ENCODE data around the gene ITGA1.
"Not testable (repeated sequence)": the region's sequence is repeated elsewhere in the genome, so short reads cannot be mapped to it uniquely, and the experiment has no call there.

The ITGA1 gene

GRCh38 chr5:52865991-52866390, 78.3 kb downstream of the ITGA1 start:
- DNase-seq (ENCODE audit: low read depth), result not testable (repeated sequence)

GRCh38 chr5:52867809-52868208, 80.1 kb downstream of the ITGA1 start:
- no peak for DNase-seq (ENCODE audit: low read depth)

- no peak for DNase-seq (ENCODE audit: low read depth)
Observed at GRCh38 chr5:52868417-52868816, 80.7 kb downstream of the ITGA1 start.

- no peak for DNase-seq (ENCODE audit: low read depth)
Observed at GRCh38 chr5:52869391-52869790, 81.7 kb downstream of the ITGA1 start.

GRCh38 chr5:52870448-52870847, 82.7 kb downstream of the ITGA1 start:
- DNase-seq (ENCODE audit: low read depth), result no peak

GRCh38 chr5:52875827-52876226, 88.1 kb downstream of the ITGA1 start:
- DNase-seq (ENCODE audit: low read depth), result no peak

- DNase-seq (ENCODE audit: low read depth), result no peak
Observed at GRCh38 chr5:52876456-52876855, 88.7 kb downstream of the ITGA1 start.

- no peak for DNase-seq (ENCODE audit: low read depth)
Observed at GRCh38 chr5:52878656-52879055, 90.9 kb downstream of the ITGA1 start.

- DNase-seq (ENCODE audit: low read depth), result no peak
Observed at GRCh38 chr5:52880541-52880940, 92.8 kb downstream of the ITGA1 start.

GRCh38 chr5:52881468-52881867, 93.8 kb downstream of the ITGA1 start:
- DNase-seq (ENCODE audit: low read depth), result no peak

- no peak for DNase-seq (ENCODE audit: low read depth)
Observed at GRCh38 chr5:52883110-52883509, 95.4 kb downstream of the ITGA1 start.

- no peak for DNase-seq (ENCODE audit: low read depth)
Observed at GRCh38 chr5:52884453-52884852, 96.7 kb downstream of the ITGA1 start.

GRCh38 chr5:52885614-52886013, 97.9 kb downstream of the ITGA1 start:
- DNase-seq (ENCODE audit: low read depth), result no peak

GRCh38 chr5:52886206-52886605, 98.5 kb downstream of the ITGA1 start:
- no peak for DNase-seq (ENCODE audit: low read depth)

- no peak for DNase-seq (ENCODE audit: low read depth)
Observed at GRCh38 chr5:52887066-52887465, 99.3 kb downstream of the ITGA1 start.

GRCh38 chr5:52888363-52888762, 100.6 kb downstream of the ITGA1 start:
- no peak for DNase-seq (ENCODE audit: low read depth)

GRCh38 chr5:52892242-52892878, 104.6 kb downstream of the ITGA1 start:
- DNase-seq (ENCODE audit: low read depth), result no peak

GRCh38 chr5:52893105-52893504, 105.4 kb downstream of the ITGA1 start:
- no peak for DNase-seq (ENCODE audit: low read depth)

GRCh38 chr5:52893863-52894262, 106.1 kb downstream of the ITGA1 start:
- no peak for DNase-seq (ENCODE audit: low read depth)

- no peak for DNase-seq (ENCODE audit: low read depth)
Observed at GRCh38 chr5:52894451-52894850, 106.7 kb downstream of the ITGA1 start.

GRCh38 chr5:52895075-52895474, 107.4 kb downstream of the ITGA1 start:
- no peak for DNase-seq (ENCODE audit: low read depth)

GRCh38 chr5:52895572-52896413, 108.1 kb downstream of the ITGA1 start:
- no peak for DNase-seq (ENCODE audit: low read depth)

- DNase-seq (ENCODE audit: low read depth), result no peak
Observed at GRCh38 chr5:52896534-52897237, 109.0 kb downstream of the ITGA1 start.

All from activated gamma-delta T cell treated with anti-CD3 and anti-CD28 coated beads, Interleukin-2, amount 50 U/mL, for 16 hours (primary cell).